Measurements from ENCODE around the gene PIGZ. TPM values are rescaled to one million over a fixed set of nuclear protein-coding genes. Genes with fewer than 3 reads are reported as not detected.

PIGZ gene
- total and polyA plus RNA-seq, 2 experiments from 2014 or later = 18.0 to 32.6 TPM

- H3K4me2 ChIP-seq = no peak overlapping the region
- no peak overlapping the region for H3K27ac ChIP-seq
- no peak for DNase-seq (ENCODE audit: low spot score)
- H2AFZ ChIP-seq = no peak overlapping the region
- H3K27me3 ChIP-seq = peaks cover 4% of the 10 kb centered on the region
- H3K4me1 ChIP-seq (ENCODE audit: insufficient read depth) = peaks cover 9% of the 10 kb centered on the region
- H4K20me1 ChIP-seq (ENCODE audit: insufficient read depth, poor library complexity, severe bottlenecking) = no peaks in the 10 kb centered on the region
- no peaks in the 10 kb centered on the region for H3K36me3 ChIP-seq (replicated peaks; ENCODE audit: insufficient read depth, low read depth)
- H3K9me2 ChIP-seq (replicated peaks; ENCODE audit: insufficient read depth) = no peaks in the 10 kb centered on the region
- H3K79me2 ChIP-seq = peaks cover 20% of the 10 kb centered on the region
- 69% methylated on average over 7 of the region's 7 CpGs for WGBS (ENCODE audit: low lambda C conversion rate, missing lambda C conversion rate)
- H3K9me3 ChIP-seq (ENCODE audit: low read depth) = no peaks in the 10 kb centered on the region
- H3K4me3 ChIP-seq = no peak overlapping the region
- no peak for TF ChIP-seq EZH2phosphoT487 (IDR thresholded peaks at IDR 0.05; ENCODE audit: low read depth, severe bottlenecking, unreplicated experiment)
These were observed 2.6 kb upstream of the PIGZ start for GRCh38 chr3:196971094-196971698.

GRCh38 chr3:196970547-196971093, 2.0 kb upstream of the PIGZ start:
- TF ChIP-seq EZH2phosphoT487 (IDR thresholded peaks at IDR 0.05; ENCODE audit: low read depth, severe bottlenecking, unreplicated experiment) (no peak), EZH2 (IDR thresholded peaks at IDR 0.05; ENCODE audit: borderline replicate concordance) (no peak)
- TF ChIP-seq, protein P1, sequence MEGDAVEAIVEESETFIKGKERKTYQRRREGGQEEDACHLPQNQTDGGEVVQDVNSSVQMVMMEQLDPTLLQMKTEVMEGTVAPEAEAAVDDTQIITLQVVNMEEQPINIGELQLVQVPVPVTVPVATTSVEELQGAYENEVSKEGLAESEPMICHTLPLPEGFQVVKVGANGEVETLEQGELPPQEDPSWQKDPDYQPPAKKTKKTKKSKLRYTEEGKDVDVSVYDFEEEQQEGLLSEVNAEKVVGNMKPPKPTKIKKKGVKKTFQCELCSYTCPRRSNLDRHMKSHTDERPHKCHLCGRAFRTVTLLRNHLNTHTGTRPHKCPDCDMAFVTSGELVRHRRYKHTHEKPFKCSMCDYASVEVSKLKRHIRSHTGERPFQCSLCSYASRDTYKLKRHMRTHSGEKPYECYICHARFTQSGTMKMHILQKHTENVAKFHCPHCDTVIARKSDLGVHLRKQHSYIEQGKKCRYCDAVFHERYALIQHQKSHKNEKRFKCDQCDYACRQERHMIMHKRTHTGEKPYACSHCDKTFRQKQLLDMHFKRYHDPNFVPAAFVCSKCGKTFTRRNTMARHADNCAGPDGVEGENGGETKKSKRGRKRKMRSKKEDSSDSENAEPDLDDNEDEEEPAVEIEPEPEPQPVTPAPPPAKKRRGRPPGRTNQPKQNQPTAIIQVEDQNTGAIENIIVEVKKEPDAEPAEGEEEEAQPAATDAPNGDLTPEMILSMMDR (IDR thresholded peaks at IDR 0.05; ENCODE audit: poor library complexity) = no peak
- peak overlapping the region; percentile 100 for H3K4me2 ChIP-seq
- H3K79me2 ChIP-seq = peaks cover 25% of the 10 kb centered on the region
- H3K4me1 ChIP-seq (ENCODE audit: insufficient read depth) = peaks cover 9% of the 10 kb centered on the region
- peaks cover 4% of the 10 kb centered on the region for H3K27me3 ChIP-seq
- no peaks in the 10 kb centered on the region for H3K9me2 ChIP-seq (replicated peaks; ENCODE audit: insufficient read depth)
- H3K27ac ChIP-seq = no peak overlapping the region
- WGBS (ENCODE audit: low lambda C conversion rate, missing lambda C conversion rate) = 87% methylated on average over 15 of the region's 15 CpGs
- DNase-seq (ENCODE audit: low spot score) = no peak
- no peaks in the 10 kb centered on the region for H3K9me3 ChIP-seq (ENCODE audit: low read depth)
- no peak overlapping the region for H2AFZ ChIP-seq
- H4K20me1 ChIP-seq (ENCODE audit: insufficient read depth, poor library complexity, severe bottlenecking) = no peaks in the 10 kb centered on the region
- H3K36me3 ChIP-seq (replicated peaks; ENCODE audit: insufficient read depth, low read depth) = no peaks in the 10 kb centered on the region
- H3K4me3 ChIP-seq = no peak overlapping the region

GRCh38 chr3:196969660-196970546, 1.3 kb upstream of the PIGZ start:
- Histone ChIP-seq H3K9me3 (ENCODE audit: low read depth) (no peaks in the 10 kb centered on the region), H3K4me3 (peak overlapping the region; percentile 83), H2AFZ (peak overlapping the region; percentile 93), H3K79me2 (peaks cover 25% of the 10 kb centered on the region), H3K27me3 (peaks cover 4% of the 10 kb centered on the region), H4K20me1 (ENCODE audit: insufficient read depth, poor library complexity, severe bottlenecking) (no peaks in the 10 kb centered on the region), H3K4me2 (peak overlapping the region; percentile 100), H3K4me1 (ENCODE audit: insufficient read depth) (peaks cover 9% of the 10 kb centered on the region), H3K36me3 (replicated peaks; ENCODE audit: insufficient read depth, low read depth) (no peaks in the 10 kb centered on the region), H3K27ac (peak overlapping the region; percentile 89), H3K9me2 (replicated peaks; ENCODE audit: insufficient read depth) (no peaks in the 10 kb centered on the region)
- DNase-seq (ENCODE audit: low spot score) = peak; percentile 86
- 21% methylated on average over 45 of the region's 100 CpGs for WGBS (ENCODE audit: low lambda C conversion rate, missing lambda C conversion rate)
- TF ChIP-seq, protein P1 (IDR thresholded peaks at IDR 0.05; ENCODE audit: poor library complexity) = peak; percentile 56
- TF ChIP-seq EZH2phosphoT487 (IDR thresholded peaks at IDR 0.05; ENCODE audit: low read depth, severe bottlenecking, unreplicated experiment) (no peak), EZH2 (IDR thresholded peaks at IDR 0.05; ENCODE audit: borderline replicate concordance) (no peak)

Data from hepatocyte (in vitro differentiated cells).